B cell (primary cell): Measurements from ENCODE around the gene TRNAU1AP. TPM values are rescaled to one million over a fixed set of nuclear protein-coding genes. Genes with fewer than 3 reads are reported as not detected.

Experiments
- ATAC-seq: fragments of 200-7000 bp; cut with Tn5 transposase; one replicate; pipeline ENCODE4 v1.10.0; 2021; ENCODE audit warnings: low read depth, mild to moderate bottlenecking, moderate number of reproducible peaks, moderate library complexity
- CTCF ChIA-PET: fragments of 350-600 bp; sonication (Branson Sonifier 250); formaldehyde crosslinking; loops from one replicate; lab custom pipeline; 2021; ENCODE audit warnings: antibody characterized with exemption, inconsistent platforms; lab: Charles Lee
- POLR2A ChIA-PET: fragments of 350-600 bp; sonication (Branson Sonifier 250); formaldehyde crosslinking; loops from one replicate; lab custom pipeline; 2021; ENCODE audit warnings: antibody characterized with exemption; lab: Charles Lee
- DNase-seq: peaks from one replicate; pipeline ENCODE4 v3.0.0; 2013
- H2AFZ ChIP-seq: 2 replicates; pipeline ENCODE4 v1.6.1; 2012; ENCODE audit warnings: mild to moderate bottlenecking, low read depth, low read length; ENCODE audit not compliant: insufficient read depth, poor library complexity, severe bottlenecking
- H3K27ac ChIP-seq, 2 donors: 1 replicate in 1 of 2; 2 replicates in 1 of 2; pipeline ENCODE4 v1.5.1; 2012 to 2013; ENCODE audit warnings: low read length in 2 of 2, mild to moderate bottlenecking in 2 of 2, moderate library complexity in 1 of 2
- H3K27me3 ChIP-seq, 4 experiments: fragments of 200-600 bp in 1 of 4; sonication (generic) in 1 of 4; replicated peaks in 1 of 4; 1 replicate in 2 of 4; 2 replicates in 2 of 4; pipeline versions ENCODE4 v1.6.1 to v1.7.0; 2013 to 2016; ENCODE audit warnings: low read length in 3 of 4, mild to moderate bottlenecking in 2 of 4, mixed read lengths in 1 of 4, moderate library complexity in 1 of 4; ENCODE audit not compliant: insufficient read depth in 4 of 4, control insufficient read depth in 3 of 4; ENCODE audit errors: control extremely low read depth in 1 of 4
- H3K36me3 ChIP-seq, 2 experiments: replicated peaks in 1 of 2; 1 replicate in 1 of 2; 2 replicates in 1 of 2; pipeline versions ENCODE4 v1.6.1 to v1.7.1; 2013; ENCODE audit warnings: low read length in 1 of 2; ENCODE audit not compliant: insufficient read depth in 2 of 2, control insufficient read depth in 1 of 2; ENCODE audit errors: control extremely low read depth in 1 of 2, extremely low read depth in 1 of 2
- H3K4me1 ChIP-seq, 2 donors: fragments of 200-600 bp in 1 of 2; sonication (generic) in 1 of 2; 1 replicate in 1 of 2; 2 replicates in 1 of 2; pipeline versions ENCODE4 v1.5.1 to v1.6.1; 2013 to 2017; ENCODE audit warnings: low read length in 2 of 2; ENCODE audit not compliant: control insufficient read depth in 2 of 2, insufficient read depth in 2 of 2
- H3K4me2 ChIP-seq: replicated peaks from 2 replicates; pipeline ENCODE3; 2012; ENCODE audit warnings: mild to moderate bottlenecking, low read depth, low read length; ENCODE audit not compliant: poor library complexity, severe bottlenecking
- H3K4me3 ChIP-seq, 5 experiments: fragments of 200-600 bp in 1 of 5; sonication (generic) in 1 of 5; 1 replicate in 3 of 5; 2 replicates in 2 of 5; pipeline versions ENCODE4 v1.5.1 to v1.7.0; 2011 to 2016; ENCODE audit warnings: low read length in 4 of 5, mild to moderate bottlenecking in 4 of 5, low read depth in 2 of 5, control low read depth in 1 of 5, moderate library complexity in 1 of 5; ENCODE audit not compliant: insufficient read depth in 1 of 5; ENCODE audit errors: control extremely low read depth in 1 of 5, extremely low read depth in 1 of 5
- H3K79me2 ChIP-seq: fragments of 200-600 bp; sonication (generic); one replicate; pipeline ENCODE4 v1.6.0; 2016; ENCODE audit warnings: low read length; ENCODE audit not compliant: control insufficient read depth, insufficient read depth
- H3K9ac ChIP-seq: fragments of 200-600 bp; sonication (generic); 2 replicates; pipeline ENCODE4 v1.6.1; 2017; ENCODE audit warnings: mild to moderate bottlenecking, low read length, moderate library complexity
- H3K9me3 ChIP-seq, 3 donors: one replicate each; pipeline versions ENCODE4 v1.6.1 to v1.7.1; 2013; ENCODE audit warnings: low read length in 2 of 3; ENCODE audit not compliant: control insufficient read depth in 2 of 3, insufficient read depth in 1 of 3; ENCODE audit errors: control extremely low read depth in 1 of 3
- H4K20me1 ChIP-seq: 2 replicates; pipeline ENCODE4 v1.6.0; 2012; ENCODE audit warnings: mild to moderate bottlenecking, low read length; ENCODE audit not compliant: insufficient read depth, control insufficient read depth, poor library complexity, severe bottlenecking
- H3K27ac Mint-ChIP-seq: one replicate; pipeline ENCODE4 v1.8.0; 2021; ENCODE audit warnings: mixed read lengths
- H3K27me3 Mint-ChIP-seq: one replicate; pipeline ENCODE4 v1.8.0; 2021; ENCODE audit warnings: mixed read lengths
- H3K4me1 Mint-ChIP-seq: one replicate; pipeline ENCODE4 v1.8.0; 2021; ENCODE audit warnings: mixed read lengths
- H3K4me3 Mint-ChIP-seq: one replicate; pipeline ENCODE4 v1.8.0; 2021; ENCODE audit warnings: mixed read lengths
- H3K9me3 Mint-ChIP-seq: one replicate; pipeline ENCODE4 v1.8.0; 2022; ENCODE audit warnings: mixed read lengths; ENCODE audit not compliant: insufficient read depth
- EZH2 ChIP-seq: IDR thresholded peaks from 2 replicates; pipeline ENCODE4 v1.6.1; 2012; ENCODE audit warnings: borderline replicate concordance, low read depth, mild to moderate bottlenecking, moderate library complexity, low read length; ENCODE audit not compliant: insufficient read depth, poor library complexity, severe bottlenecking
- WGBS: methylation state at CpG from one replicate; pipeline ENCODE4 v1.1.5; 2013; ENCODE audit warnings: missing lambda C conversion rate; ENCODE audit not compliant: insufficient coverage; 5-methylcytosine and 5-hydroxymethylcytosine counted together
- intact Hi-C: fragments of 100-400 bp; cut with micrococcal nuclease; formaldehyde crosslinking; loops from one replicate; pipeline ENCODE4 v1.10.0; 2022
- polyA plus RNA-seq: library from polyadenylated mRNA; depleted of rRNA; stranded (reverse); fragments of >200 nt; gene quantifications from 2 replicates; pipeline ENCODE4 v1.2.3, GENCODE V29; 2012
- total RNA-seq, 2 donors: library from RNA; stranded (reverse); fragments of 120-200 nt in 1 of 2; gene quantifications; 1 replicate in 1 of 2; 2 replicates in 1 of 2; pipeline versions ENCODE4 v1.2.3 to v1.2.4, GENCODE V29; 2013 to 2022
- TF ChIP-seq, protein P1 (sequence below): fragments of 200-600 bp; IDR thresholded peaks from one replicate; pipeline ENCODE4 v1.8.0; 2022; ENCODE audit warnings: antibody characterized with exemption, mild to moderate bottlenecking

The TRNAU1AP gene
- total and polyA plus RNA-seq, 2 donors (not counting 1 experiment from before 2014, with no cell fraction given), result 39.8 to 45.2 TPM

DNA sequence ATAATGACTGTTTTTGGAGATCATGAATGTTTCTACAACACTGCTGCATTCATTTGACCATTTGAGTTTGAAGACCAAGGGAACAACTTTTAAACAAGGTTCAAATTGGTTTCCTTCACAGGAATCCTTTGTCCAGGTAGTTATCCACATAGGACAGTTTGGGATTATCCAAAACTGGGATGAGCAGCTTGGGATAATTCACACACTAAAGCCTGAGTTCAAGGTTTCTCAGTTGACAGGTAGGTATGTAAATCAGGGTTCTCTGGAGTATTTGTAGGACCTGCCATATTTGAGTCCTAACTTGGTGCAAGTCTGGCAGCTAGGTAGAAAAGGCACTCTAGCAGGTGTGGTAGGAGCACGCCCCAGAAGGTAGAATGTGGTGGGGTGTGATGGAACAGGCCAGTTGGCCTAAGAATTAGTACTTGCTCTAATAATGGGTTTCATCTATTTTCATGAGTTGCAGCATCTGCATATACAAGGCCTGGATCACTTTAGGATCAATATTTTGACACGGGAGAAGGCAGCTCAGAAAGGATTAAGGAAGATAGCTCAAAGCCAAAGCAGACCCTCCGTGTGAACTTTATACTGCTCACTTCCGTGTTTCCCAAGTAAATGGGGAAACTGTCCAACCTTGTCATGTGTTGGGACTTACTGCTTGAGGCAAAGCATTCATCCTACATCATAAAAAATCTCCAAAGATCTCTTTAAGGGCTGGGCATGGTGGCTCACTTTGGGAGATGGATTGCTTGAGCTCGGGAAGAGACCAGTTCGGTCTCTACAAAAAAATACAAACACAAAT is 25.1 kb downstream of the TRNAU1AP start:
- WGBS, result 72% methylated on average over 4 of the region's 6 CpGs
- no peak overlapping the region for H3K4me3 Mint-ChIP-seq
- CTCF ChIA-PET, result interaction anchor here (0.6 to 2.9 kb wide), 3 partner anchors 25 to 330 kb away, joined by 3 to 13 read pairs (median 4); no protein-coding TSS in a partner anchor

More for the DNA sequence above, 25.1 kb downstream of the TRNAU1AP start:
- no peaks in the 10 kb centered on the region for H3K27me3 ChIP-seq
- H2AFZ ChIP-seq, result no peak overlapping the region
- H3K9me3 ChIP-seq, result no peaks in the 10 kb centered on the region
- TF ChIP-seq, protein P1, sequence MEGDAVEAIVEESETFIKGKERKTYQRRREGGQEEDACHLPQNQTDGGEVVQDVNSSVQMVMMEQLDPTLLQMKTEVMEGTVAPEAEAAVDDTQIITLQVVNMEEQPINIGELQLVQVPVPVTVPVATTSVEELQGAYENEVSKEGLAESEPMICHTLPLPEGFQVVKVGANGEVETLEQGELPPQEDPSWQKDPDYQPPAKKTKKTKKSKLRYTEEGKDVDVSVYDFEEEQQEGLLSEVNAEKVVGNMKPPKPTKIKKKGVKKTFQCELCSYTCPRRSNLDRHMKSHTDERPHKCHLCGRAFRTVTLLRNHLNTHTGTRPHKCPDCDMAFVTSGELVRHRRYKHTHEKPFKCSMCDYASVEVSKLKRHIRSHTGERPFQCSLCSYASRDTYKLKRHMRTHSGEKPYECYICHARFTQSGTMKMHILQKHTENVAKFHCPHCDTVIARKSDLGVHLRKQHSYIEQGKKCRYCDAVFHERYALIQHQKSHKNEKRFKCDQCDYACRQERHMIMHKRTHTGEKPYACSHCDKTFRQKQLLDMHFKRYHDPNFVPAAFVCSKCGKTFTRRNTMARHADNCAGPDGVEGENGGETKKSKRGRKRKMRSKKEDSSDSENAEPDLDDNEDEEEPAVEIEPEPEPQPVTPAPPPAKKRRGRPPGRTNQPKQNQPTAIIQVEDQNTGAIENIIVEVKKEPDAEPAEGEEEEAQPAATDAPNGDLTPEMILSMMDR, result no peak
- TF ChIP-seq EZH2, result no peak
- H3K79me2 ChIP-seq, result peaks cover 29% of the 10 kb centered on the region
- DNase-seq (no peak), ATAC-seq (no peak)
- Mint-ChIP-seq H3K27me3 (no peaks in the 10 kb centered on the region), H3K9me3 (no peaks in the 10 kb centered on the region), H3K4me1 (peaks cover 34% of the 10 kb centered on the region), H3K27ac (peak overlapping the region; percentile 18)
- no peak overlapping the region for H3K4me2 ChIP-seq
- intact Hi-C loops, result no loop called here
- H3K36me3 ChIP-seq, result peaks cover 16 to 47% of the 10 kb centered on the region in 2 experiments
- POLR2A ChIA-PET, result interaction anchor here (1.2 kb wide), 1 partner anchor 70 kb away, joined by 3 read pairs; the partner anchor contains the start of gene RNU11
- H3K4me1 ChIP-seq, result peaks cover 15 to 29% of the 10 kb centered on the region in 2 donors
- H3K27ac ChIP-seq, result peak overlapping the region in 1 of 2 donors; percentile 4
- no peak overlapping the region for H3K9ac ChIP-seq
- H3K4me3 ChIP-seq, result no peak overlapping the region
- peaks cover 40% of the 10 kb centered on the region for H4K20me1 ChIP-seq
